ENCODE results near the gene CRTC1.
"Not testable (repeated sequence)": the region's sequence is repeated elsewhere in the genome, so short reads cannot be mapped to it uniquely, and the experiment has no call there.

CRTC1 gene

DNA sequence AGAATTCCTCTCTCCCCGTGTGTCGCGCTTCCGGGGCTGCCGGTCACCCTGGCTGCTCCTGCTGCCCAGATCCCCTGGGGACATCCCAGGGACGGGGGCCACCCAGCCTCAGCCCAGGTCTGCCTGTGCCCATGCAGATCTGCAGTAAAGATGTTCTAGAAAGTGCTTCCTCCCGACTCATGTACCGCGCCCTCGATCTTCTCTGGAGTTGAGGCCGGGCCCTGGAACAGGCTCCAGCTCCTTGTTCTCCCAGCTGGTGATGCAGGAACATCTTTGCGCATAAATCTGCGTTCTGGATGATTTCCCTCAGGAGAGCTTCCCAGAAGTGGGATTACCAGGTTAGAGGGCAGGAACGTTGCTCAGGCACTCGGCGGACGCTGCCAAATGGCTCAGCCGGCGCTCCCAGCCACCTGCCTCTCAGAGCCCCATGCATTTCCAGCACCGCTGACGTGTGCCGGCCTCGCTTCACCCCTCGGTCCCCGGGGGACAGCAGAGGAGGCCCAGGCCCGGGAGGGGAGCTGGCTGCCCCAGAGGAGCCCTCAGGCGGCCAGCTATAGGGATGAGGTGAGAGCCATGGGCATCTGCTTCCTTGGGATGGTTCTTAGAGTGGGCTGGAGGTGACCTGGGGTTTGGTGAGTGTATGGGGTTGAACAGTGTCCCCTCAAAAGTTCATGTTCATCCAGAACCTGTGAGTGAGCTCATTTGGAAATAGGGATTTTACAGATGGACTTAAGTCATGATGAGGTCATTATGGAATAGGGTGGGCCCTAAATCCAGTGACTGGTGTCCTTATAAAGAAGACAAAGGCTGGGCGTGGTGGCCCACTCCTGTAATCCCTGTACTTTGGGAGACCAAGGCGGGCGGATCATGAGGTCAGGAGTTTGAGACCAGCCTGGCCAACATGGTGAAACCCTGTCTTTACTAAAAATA is 42.6 kb downstream of the CRTC1 start:
- no peak for DNase-seq (ENCODE audit: low read depth in 3 of 3, low spot score in 1 of 3)

GRCh38 chr19:18726846-18727245 is 43.4 kb downstream of the CRTC1 start:
- DNase-seq (ENCODE audit: low read depth in 3 of 3, low spot score in 1 of 3): no peak

DNA sequence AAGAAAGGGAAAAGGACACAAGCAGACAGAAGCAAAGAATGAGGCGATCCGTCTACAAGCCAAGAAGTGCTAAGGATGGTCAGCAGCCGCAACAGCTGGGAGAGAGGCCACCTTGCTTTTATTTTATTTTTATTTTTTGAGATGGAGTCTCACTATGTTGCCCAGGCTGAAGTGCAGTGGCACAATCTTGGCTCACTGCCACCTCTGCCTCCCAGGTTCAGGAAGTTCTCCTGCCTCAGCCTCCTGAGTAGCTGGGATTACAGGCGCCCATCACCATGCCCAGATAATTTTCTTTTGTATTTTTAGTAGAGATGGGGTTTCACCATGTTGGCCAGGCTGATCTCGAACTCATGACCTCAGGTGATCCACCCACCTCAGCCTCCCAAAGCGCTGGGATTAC is 44.1 kb downstream of the CRTC1 start:
- DNase-seq (ENCODE audit: low read depth in 3 of 3, low spot score in 1 of 3): not testable (repeated sequence)

- no peak for DNase-seq (ENCODE audit: low read depth in 3 of 3, low spot score in 1 of 3)
Measured at GRCh38 chr19:18729933-18730530, 46.6 kb downstream of the CRTC1 start.

- no peak for DNase-seq (ENCODE audit: low read depth in 3 of 3, low spot score in 1 of 3)
Measured at GRCh38 chr19:18730885-18731513, 47.5 kb downstream of the CRTC1 start.

DNA sequence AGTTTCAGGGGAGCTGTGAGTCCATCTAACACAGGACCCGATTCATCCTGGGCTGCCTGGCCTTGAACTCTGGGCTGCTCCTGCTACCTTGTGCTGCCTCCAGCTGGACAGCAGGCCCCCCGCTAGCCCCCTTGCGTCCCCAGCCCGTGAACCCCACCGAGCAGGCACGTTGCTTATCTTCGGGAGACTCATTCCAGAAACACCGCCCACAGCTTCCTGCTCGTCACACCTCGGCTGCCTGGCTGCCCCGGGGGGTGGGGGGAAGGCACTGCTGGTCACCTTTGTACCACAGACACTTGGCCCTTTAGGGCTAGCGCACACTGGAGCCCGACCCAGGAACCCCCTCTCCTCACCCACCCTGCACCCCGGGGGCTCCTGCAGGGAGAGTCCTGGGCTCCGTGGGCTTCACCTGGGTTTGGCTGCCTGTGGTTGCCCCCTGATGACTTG is 48.1 kb downstream of the CRTC1 start:
- no peak for DNase-seq (ENCODE audit: low read depth in 3 of 3, low spot score in 1 of 3)

DNA sequence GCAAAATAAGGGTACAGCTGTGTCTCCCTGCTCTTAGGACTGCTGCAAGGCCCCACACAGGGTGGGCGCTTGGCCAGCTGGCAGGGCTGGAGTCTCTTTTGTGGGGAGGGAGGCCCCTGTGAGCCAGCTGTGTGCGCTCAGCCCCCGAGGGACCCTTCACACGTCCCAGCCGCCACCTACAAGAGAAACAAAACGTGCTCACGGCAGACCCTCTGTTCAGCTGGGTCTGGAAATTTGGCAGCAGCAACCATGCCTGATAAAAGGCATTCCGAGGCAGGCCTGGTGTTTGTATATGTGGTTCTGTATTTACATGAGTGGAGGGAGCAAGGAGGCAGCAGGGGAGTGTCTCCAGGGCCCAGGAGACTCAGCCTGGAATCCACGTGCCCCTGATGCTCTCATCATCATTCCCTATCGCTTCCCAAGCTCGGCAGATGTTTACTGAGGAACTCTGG is 49.7 kb downstream of the CRTC1 start:
- no peak for DNase-seq (ENCODE audit: low read depth in 3 of 3, low spot score in 1 of 3)

DNA sequence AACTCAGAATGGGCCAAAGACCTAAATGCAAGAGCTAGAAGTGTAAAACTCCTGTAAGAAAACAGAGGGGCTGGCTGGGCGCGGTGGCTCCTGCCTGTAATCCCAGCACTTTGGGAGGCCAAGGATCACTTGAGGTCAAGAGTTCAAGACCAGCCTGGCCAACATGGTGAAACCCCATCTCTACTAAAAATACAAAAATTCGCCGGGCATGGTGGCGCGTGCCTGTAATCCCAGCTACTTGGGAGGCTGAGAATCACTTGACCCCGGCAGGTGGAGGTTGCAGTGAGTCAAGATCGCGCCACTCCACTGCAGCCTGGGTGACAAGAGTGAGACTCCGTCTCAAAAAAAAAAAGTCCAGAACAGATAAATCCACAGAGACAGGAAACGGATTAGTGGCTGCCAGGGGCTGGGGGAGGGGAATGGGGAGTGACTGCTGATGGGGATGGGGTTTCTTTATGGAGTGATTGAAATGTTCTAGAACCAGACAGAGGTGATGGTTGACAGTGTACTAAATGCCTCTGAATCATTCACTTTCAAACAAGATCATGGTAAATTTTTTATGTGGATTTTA is 50.4 kb downstream of the CRTC1 start:
- DNase-seq (ENCODE audit: low read depth in 3 of 3, low spot score in 1 of 3): not testable (repeated sequence)

- no peak for DNase-seq (ENCODE audit: low read depth in 3 of 3, low spot score in 1 of 3)
Measured at GRCh38 chr19:18735324-18735723, 51.8 kb downstream of the CRTC1 start.

DNA sequence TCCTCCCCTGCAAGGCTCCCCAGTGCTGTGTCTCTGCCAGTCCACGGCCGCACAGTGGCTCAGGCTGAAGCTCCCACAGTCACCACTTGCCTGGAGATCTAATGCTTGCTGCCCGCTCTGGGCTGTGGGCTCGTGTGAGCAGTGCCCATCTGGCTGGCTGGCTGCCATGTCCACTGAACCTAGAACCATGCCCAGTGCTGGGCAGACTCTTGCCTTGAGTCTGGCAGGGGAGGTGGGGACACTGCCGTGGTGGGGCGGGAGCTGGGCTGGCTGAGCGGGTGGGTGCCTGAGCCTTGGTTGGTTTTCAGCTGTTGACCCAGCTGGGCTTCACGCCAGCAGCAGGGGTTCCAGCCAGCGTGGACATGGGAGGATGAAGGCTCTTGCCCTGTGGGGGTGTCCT is 52.3 kb downstream of the CRTC1 start:
- DNase-seq (ENCODE audit: low read depth in 3 of 3, low spot score in 1 of 3): no peak

DNA sequence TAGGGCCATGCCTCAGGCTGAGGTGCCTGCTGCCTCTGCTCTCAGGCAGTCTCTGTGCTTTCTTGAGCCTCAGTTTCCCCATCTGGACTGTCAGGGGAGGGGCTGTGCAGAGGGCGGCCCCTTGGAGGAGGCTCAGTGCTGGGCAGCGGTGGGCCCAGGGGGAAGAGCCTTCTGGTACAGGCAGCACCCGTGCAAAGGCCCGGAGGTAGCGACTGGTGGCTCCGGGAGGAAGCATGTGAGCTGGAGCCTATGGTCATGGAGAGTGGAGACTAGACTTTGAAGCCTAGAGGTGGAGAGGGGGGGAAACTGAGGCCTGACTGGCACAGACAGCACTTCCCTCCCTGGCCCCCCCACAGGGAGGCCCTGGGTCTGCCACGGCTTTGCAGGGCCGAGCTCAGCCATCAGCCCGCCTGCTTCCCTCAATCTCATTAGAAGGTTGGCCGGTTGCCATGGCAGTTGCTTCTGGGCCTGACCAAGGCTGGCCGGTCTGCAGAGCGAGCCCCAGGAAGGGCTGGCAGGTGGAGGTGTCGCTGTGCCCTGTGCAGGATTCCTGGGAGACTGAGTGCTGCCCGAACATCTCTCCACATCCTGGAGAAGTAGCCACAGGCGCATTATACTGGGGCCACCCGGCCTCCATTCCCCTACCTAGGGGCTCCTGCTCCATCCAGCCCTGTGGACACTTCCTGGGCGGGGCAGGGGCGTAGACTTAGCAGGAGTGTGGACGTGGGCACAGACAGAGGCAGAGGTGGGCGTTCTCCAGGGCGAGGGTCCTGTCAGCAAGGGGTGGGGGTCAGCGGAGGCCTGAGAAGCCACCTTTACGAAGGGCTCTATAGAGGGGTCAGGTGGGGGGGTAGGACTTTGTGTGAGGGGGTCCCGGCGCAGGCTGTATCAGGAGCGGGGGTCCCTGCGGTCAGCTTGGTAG is 53.2 kb downstream of the CRTC1 start:
- no peak for DNase-seq (ENCODE audit: low read depth in 3 of 3, low spot score in 1 of 3)

DNA sequence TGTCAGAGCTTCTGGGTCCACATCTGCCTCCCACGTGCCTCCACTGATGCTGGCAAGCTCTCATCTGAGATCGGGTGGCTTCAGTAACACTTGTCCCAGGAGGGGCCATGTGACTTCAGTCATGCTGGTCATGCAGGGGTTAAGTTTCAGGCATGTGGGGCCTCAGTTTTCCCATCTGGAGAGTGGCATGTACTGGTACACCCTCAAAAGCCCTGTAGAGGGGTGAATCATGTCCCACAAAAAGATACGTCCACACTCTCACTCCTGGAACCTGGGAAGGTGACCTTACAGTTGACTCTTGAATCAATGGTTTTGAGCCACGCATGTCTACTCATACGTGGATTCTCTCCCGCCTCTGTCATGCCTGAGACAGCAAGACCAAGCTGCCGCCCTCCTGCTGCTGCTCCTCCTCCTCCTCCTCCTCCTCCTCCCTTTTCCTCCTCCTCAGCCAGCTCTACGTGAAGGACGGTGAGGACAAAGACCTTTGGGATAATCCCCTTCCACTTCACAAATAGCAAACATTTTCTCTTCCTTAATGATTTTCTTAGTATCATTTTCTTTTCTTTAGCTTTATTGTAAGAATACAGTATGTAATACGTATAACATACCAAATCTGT is 54.0 kb downstream of the CRTC1 start:
- no peak for DNase-seq (ENCODE audit: low read depth in 3 of 3, low spot score in 1 of 3)

GRCh38 chr19:18737954-18738351 is 54.5 kb downstream of the CRTC1 start:
- DNase-seq (ENCODE audit: low read depth in 3 of 3, low spot score in 1 of 3): no peak

GRCh38 chr19:18738961-18739690 is 55.6 kb downstream of the CRTC1 start:
- no peak for DNase-seq (ENCODE audit: low read depth in 3 of 3, low spot score in 1 of 3)

DNA sequence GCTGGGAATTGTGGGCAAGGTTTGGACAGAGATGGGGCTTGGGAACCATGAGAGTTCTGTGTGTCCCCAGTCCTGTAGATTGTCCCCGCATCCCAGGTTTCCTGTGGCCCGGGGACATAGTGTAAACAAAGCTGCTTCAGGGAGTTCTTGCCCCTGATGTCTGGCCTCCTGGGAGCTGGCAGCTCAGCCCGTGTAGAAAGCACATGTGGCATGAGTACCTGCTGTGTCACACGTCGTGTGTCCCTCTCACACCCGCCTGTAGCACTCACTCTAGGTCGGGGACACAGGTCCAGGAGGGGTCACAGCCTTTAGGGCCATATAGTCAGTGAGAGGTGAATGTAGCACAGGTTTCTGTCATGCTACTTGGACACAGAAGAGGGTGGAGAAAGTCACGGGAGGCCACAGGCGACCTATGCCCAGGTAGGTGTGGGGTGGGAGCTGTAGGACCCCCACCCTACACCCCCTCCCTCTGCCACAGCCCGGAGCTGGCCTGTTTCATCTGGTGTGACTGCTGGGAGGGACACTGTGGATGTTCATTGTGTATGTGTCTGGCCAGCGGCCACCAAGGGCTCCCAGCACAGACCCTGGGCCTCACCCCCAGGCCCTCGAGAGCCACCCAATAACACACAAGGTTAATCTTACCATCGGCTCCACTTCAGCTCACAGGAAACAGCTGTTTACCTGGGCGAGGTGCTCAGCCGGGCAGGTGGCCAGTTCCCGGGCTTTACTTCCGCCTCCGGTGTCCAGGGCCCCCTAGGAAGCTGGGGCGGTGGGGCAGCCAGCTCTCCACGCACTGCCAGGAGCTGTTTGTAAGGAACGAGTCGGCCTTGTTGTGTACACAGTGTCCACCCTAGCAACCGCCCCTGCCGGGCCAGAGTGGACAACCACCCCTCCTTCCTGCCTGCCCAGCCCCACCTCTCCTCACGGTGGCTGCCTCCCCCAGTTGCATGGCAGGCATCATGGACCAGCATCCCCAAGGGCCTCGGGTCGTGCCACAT is 57.9 kb downstream of the CRTC1 start:
- DNase-seq (ENCODE audit: low read depth in 3 of 3, low spot score in 1 of 3): no peak

- DNase-seq (ENCODE audit: low read depth in 3 of 3, low spot score in 1 of 3): no peak
Measured at GRCh38 chr19:18742324-18742723, 58.8 kb downstream of the CRTC1 start.

- DNase-seq (ENCODE audit: low read depth in 3 of 3, low spot score in 1 of 3): no peak
Measured at GRCh38 chr19:18742838-18743783, 59.6 kb downstream of the CRTC1 start.
